Measurements from ENCODE around the gene BLOC1S6.
"Not testable (repeated sequence)": the region's sequence is repeated elsewhere in the genome, so short reads cannot be mapped to it uniquely, and the experiment has no call there.

Gene BLOC1S6

DNA sequence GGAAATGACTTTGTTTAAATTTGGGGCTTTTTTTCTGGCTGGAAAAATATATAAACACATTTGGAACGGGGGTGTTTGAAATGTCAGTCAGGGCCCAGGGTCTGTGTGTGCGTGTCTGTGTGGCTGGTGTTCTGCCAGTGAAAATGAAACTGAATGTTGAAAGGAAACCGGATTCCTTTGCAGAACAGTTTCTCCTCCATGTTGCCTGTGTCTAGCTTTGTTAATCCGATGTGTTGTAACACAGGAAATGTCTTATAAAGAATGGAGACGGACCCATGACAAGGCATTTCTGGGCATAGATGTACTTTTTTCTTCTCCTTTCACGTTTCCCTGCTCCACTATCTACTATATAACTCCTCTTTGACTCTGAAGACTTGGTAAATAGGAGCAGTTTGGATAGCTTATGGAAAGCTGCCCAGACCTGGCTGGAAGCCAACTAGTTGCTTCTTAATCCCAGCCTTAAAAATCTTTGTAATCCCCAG, 50.4 kb downstream of the BLOC1S6 start:
- FAIRE-seq (peak; percentile 36), DNase-seq (ENCODE audit: insufficient read length, low spot score) (no peak)
- no peak for TF ChIP-seq POLR2A (IDR thresholded peaks at IDR 0.05; ENCODE audit: low read depth, low read length)

DNA sequence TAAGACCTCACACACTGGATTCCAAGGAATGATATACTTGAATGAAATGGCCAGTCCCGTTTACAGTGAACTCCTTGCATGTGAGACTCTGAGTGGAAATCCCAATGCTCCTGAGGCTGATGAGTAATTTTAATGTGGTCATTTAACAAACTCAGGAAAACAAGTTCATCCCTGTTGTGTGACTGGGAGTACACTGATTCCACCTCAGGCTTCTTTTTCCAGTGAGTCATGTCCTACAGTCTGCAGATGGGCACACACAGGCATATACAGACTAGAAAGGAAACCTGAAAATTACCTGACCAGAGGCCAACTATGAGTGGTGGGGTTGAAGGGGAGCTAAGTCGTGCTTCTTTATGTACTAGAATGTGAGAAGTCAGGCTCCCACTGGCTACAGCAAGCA, 53.4 kb downstream of the BLOC1S6 start:
- no peak for TF ChIP-seq POLR2A (IDR thresholded peaks at IDR 0.05; ENCODE audit: low read depth, low read length)
- DNase-seq (ENCODE audit: insufficient read length, low spot score) = peak; percentile 63
- FAIRE-seq = peak; percentile 94

DNA sequence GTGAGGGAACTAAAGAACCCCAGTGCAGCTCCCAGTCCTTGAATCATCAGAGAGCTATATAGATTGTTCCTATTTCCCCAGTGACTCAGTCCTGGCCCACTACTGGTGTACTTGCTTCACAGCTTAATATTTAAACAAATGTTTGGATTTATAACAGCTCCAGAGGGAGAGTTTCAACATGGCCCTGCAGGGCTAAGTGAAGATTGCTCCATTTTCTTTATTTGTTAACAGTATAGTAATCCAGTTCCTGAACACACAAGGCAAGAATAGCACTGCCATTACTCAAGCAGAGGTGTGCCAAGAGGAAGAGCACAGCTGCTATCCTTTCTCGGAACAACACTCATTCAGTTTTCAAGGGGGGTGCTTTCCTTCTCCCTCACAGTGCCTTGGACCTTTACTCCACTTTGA, 54.2 kb downstream of the BLOC1S6 start:
- DNase-seq (ENCODE audit: insufficient read length, low spot score) (peak; percentile 36), FAIRE-seq (peak; percentile 45)
- no peak for TF ChIP-seq POLR2A (IDR thresholded peaks at IDR 0.05; ENCODE audit: low read depth, low read length)

DNA sequence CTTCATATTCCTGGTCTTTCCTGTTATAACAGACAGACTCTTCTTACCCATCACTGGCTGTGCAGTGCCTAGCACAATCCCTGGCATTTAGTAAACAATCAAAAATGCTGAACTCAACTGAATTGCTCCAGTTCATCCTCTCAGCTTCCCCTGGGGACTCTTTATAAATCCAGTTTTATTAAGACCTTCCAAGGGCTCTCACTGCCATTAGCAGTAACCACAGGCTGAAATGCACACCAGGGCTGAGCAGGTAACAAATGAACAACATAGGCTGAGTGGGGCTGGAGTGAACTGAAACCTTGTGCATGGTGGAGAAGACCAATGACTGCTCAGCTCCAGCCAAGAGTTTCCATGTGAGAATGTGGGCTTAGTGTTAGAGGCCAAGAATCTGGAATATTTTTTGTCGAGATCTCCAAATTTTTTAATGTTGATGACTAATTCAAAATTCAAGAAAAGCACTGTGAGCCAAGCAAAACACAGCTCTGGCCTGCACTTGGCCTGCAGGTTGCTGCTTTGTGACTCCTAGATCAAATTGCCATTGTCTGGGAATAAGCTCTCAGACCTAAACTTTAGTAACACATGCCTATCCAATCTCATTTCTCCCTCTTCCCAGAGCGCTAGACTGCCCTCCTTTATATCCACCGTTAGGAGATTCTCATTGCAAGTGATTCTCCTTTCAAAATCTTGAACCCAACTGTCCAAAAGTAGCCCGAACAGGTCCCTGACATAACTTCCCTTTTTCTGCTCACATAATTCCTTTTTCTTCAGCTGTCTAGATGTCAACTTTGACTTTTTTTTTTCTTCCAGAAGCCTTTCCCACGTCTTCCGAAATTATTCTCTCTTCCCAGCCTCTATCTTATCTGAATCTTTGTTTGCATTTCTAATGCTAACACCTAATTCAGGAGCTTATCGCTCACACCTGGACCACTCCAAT, 55.1 kb downstream of the BLOC1S6 start:
- TF ChIP-seq POLR2A (IDR thresholded peaks at IDR 0.05; ENCODE audit: low read depth, low read length) = no peak
- FAIRE-seq (peak; percentile 91), DNase-seq (ENCODE audit: insufficient read length, low spot score) (peak; percentile 34)

DNA sequence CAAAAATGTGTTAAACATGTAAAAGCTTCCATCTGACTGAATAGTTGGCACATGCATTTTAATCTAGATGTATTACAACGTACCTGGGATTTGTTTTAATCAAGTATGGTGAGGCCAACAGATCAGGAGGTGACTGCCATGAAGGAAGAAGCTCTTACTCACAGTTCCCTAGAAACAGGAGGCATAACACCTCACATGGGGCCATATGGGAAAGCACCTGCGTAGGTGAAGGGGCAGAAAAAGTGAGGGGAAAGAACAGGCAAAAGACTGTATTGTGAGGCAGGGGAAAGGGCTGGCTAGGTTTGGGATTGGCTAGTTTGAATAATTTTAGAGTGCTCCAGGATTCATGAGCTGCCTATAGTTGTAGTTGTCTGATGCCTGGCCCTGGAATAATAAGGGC, 57.3 kb downstream of the BLOC1S6 start:
- TF ChIP-seq POLR2A (IDR thresholded peaks at IDR 0.05; ENCODE audit: low read depth, low read length) = no peak
- no peak for DNase-seq (ENCODE audit: insufficient read length, low spot score)
- FAIRE-seq = no peak

DNA sequence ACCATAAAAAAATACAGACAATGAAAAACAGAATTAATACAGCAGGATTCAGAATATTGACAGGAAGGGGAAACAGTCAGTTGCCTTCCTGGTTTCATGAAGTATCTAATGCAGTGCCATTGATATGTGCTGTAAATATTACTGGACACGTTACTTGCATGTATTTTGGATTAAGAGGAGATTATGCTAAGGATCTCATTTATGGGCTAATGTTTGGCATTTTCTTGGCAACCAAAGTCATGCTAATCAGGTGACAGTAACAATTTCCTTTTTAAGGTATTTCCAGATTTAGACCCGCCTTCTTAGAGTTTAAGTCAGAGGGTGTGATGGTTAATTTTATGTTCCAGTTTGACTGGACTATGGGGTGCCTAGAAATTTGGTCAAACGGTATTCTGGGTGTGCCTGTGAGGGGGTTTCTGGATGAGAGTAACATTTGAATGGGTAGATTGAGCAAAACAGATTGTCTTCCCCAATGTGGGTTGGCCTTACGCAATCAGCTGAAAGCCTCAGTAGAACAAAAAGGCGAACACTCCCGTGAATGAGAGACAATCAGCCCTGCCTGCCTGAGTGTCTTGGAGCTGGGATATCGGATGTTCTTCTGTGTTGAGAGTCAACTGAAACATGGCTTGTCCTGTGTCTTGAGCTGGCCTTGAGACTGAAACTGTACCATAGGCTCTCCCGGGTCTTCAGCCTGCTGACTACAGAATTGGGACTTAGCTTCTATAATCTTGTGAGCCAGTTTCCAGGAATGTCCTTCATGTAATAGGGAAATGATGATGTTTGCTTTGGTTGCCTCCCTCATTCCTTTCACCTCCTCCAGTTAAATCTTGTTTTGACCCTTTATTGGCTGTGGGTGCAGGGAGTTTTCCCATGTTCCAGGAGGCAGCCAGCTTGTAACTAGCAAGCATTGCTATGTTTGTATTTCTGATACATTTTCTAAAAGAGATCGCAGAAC, 58.1 kb downstream of the BLOC1S6 start:
- TF ChIP-seq POLR2A (IDR thresholded peaks at IDR 0.05; ENCODE audit: low read depth, low read length) = no peak
- no peak for DNase-seq (ENCODE audit: insufficient read length, low spot score)
- peak; percentile 20 for FAIRE-seq

DNA sequence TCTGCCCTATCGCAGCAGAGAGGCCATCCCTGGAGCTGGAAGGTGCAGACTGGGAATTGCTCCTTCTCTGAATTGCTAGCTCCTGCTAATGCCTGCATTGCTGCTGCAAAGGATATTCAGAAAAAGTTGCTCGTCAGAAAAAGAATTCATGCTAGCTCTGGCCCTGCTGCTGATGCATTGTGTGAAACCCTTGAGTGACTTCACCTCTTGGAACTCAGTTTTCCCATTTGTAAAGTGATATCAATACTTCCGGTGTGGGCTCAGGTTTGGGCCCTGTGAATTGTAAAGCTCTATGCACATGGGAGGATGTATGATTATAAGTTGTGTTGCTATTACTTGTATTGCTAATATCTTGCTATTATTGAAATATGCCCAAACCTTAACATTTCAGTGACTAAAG, 59.0 kb downstream of the BLOC1S6 start:
- FAIRE-seq = no peak
- TF ChIP-seq POLR2A (IDR thresholded peaks at IDR 0.05; ENCODE audit: low read depth, low read length) = no peak
- DNase-seq (ENCODE audit: insufficient read length, low spot score) = no peak

DNA sequence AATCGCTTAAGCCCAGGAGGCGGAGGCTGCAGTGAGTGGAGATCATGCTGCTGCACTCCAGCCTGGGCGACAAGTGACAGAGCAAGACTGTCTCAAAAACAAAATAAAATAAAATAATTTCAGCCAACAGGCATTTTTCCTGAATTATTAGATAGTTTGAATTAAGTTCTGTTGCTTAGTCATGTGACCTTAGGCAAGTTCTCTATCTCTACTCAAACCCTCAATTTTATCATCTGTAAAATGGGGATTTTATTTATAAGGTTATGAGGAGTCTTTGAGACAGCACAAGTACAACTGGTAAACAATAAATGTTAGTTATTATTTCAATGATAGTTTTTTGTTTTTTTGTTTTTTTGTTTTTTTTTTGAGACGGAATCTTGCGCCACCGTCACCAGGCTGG, 60.6 kb downstream of the BLOC1S6 start:
- DNase-seq (ENCODE audit: insufficient read length, low spot score) (no peak), FAIRE-seq (no peak)
- no peak for TF ChIP-seq POLR2A (IDR thresholded peaks at IDR 0.05; ENCODE audit: low read depth, low read length)

DNA sequence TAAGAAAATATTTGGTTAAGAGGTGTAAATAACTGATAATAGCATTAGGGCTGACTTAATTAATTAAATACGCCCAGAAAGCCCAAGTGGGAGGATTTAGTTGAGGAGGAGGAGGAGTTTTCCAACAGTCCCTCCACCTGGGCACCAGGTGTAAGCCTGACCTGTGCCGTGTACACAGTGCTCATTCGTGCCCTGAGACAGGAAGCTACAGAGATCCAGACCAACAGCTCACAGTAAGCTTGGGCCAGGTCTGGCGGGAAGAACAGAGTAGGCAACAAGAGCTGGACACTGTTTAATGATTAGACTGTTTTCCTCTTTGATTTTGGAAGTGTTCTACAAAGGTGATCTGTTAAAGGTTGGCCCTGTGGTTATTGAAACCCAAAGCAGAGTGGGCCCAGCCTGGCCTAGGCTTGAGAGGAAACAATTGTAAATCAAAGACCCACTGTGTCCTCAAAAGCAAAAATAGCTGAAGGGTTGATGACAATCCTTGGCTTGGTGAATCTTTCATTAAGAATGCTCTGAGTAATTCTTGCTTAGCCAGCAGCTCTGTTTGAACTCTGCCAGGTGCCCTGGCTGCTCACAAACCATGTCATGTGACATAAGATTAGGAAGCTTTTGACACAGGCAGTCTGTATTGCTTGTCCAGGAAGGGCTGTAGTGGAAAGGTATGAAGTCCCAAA, 61.5 kb downstream of the BLOC1S6 start:
- TF ChIP-seq POLR2A (IDR thresholded peaks at IDR 0.05; ENCODE audit: low read depth, low read length) = no peak
- peak; percentile 98 for FAIRE-seq
- DNase-seq (ENCODE audit: insufficient read length, low spot score) = peak; percentile 64

DNA sequence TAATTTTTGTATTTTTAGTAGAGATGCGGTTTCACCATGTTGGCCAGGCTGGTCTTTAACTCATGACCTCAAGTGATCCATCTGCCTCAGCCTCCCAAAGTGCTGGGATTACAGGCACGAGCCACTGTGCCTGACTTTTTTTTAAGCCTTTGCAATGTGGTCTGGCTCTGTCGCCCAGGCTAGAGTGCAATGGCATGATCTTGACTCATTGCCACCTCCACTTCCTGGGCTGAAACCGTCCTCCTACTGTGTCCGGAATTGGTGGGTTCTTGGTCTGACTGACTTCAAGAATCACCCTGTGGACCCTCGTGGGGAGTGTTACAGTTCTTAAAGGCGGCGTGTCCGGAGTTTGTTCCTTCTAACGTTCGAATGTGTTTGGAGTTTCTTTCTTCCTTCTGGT, 62.8 kb downstream of the BLOC1S6 start:
- DNase-seq (ENCODE audit: insufficient read length, low spot score); FAIRE-seq: not testable (repeated sequence)

DNA sequence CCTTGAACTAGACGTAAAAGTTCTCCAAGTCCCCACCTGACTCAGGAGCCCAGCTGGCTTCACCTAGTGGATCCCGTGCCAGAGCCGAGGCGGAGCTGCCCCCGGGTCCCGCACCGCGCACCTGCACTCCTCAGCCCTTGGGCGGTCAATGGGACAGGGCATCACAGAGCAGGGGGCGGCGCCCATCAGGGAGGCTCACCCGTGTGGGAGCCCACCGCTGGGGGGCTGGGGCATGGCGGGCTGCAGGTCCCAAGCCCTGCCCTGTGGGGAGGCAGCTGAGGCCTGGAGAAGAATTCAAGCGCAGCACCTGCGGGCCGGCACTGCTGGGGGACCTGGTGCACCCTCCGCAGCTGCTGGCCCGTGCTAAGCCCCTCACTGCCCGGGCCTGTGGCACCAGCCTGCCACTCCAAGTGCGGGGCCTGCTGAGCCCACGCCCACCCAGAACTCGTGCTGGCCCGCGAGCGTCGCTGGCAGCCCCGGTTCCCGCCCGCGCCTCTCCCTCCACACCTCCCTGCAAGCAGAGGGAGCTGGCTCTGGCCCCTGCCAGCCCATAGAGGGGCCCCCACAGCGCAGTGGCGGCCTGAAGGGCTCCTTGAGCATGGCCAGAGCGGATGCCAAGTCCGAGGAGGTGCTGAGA, 63.8 kb downstream of the BLOC1S6 start:
- DNase-seq (ENCODE audit: insufficient read length, low spot score) (no peak), FAIRE-seq (no peak)
- no peak for TF ChIP-seq POLR2A (IDR thresholded peaks at IDR 0.05; ENCODE audit: low read depth, low read length)

DNA sequence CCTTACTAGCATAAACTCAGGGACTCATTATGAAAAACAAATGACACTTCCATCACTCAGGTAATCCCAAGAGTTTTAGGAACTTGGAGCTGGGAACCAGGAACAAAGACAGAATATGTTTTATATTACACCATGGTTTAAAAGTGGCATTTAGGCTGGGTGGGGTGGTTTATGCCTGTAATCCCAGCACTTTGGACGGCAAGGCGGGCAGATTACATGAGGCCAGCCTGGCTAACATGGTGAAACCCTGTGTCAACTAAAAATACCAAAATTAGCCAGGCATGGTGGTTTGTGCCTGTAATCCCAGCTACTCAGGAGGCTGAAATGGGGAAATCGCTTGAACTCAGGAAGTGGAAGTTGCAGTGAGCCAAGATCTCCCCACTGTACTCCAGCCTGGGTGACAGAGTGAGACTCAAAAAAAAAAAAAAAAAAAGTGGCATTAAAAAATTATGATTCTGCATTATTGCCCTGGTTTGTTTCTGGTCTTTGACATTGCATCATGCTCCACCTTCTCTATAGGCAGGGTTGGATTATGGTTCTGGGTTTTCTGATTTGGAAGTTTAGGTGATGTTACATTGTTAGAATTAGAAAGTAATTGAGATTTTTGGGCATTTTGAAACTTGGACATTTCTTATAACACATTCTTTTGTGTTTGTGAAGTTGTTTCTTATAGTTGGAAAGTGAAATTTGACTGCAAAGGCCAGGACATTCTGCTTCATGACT, 66.7 kb downstream of the BLOC1S6 start:
- no peak for TF ChIP-seq POLR2A (IDR thresholded peaks at IDR 0.05; ENCODE audit: low read depth, low read length)
- FAIRE-seq = no peak
- no peak for DNase-seq (ENCODE audit: insufficient read length, low spot score)

DNA sequence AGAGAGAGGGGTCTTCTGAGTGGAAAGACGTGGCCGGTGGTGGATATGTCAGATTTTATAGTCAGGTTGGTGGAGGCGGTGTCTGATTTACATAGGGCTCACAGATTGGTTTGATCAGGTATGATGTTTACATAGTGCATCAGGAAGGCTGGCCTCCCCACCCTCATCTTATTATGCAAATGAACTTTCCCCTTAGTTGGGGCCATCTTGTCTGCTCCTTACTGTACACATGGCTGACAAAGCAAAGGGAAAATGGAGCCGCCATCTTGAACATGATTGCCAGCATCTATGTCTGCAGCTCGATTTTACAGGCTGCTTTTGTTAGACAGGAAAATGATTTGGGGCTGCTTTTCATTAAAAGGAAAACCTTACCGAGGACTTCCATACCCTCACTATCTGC, 67.6 kb downstream of the BLOC1S6 start:
- FAIRE-seq (no peak), DNase-seq (ENCODE audit: insufficient read length, low spot score) (no peak)
- no peak for TF ChIP-seq POLR2A (IDR thresholded peaks at IDR 0.05; ENCODE audit: low read depth, low read length)
